GM12878 (cell line): ENCODE measurements around the gene PAX7. TPM values are rescaled to one million over a fixed set of nuclear protein-coding genes. Genes with fewer than 3 reads are reported as not detected.

Experiments used
- ATAC-seq: fragments of 200-7000 bp; cut with Tn5 transposase; 3 replicates; pipeline ENCODE4 v1.9.1; 2020; ENCODE audit warnings: mild to moderate bottlenecking, moderate library complexity
- BruUV-seq: library from RNA; stranded (reverse); fragments of 400-500 nt; replicated peaks from 2 replicates; lab custom pipeline; 2021; lab: Mats Ljungman, UMichigan
- CTCF ChIA-PET: fragments of 300-600 bp; sonication (Branson Sonifier 250); formaldehyde crosslinking; extraction: SDS; loops from one replicate; lab custom pipeline; 2021; ENCODE audit warnings: inconsistent platforms; lab: Yijun Ruan, JAX
- POLR2A ChIA-PET: fragments of 350-600 bp; formaldehyde crosslinking; extraction: SDS; loops from one replicate; lab custom pipeline; 2021; ENCODE audit warnings: inconsistent platforms; lab: Charles Lee
- RAD21 ChIA-PET: fragments of 300-600 bp; sonication (Branson Sonifier 250); formaldehyde crosslinking; loops from one replicate; lab custom pipeline; 2023; ENCODE audit warnings: antibody characterized with exemption; ENCODE audit not compliant: unreplicated experiment; lab: Charles Lee
- SMC1A ChIA-PET: fragments of 300-600 bp; sonication (Branson Sonifier 250); formaldehyde crosslinking; loops from one replicate; lab custom pipeline; 2023; ENCODE audit not compliant: unreplicated experiment, uncharacterized antibody; lab: Charles Lee
- DNase-seq: peaks from one replicate; pipeline ENCODE4 v3.0.0-alpha.2; 2011; ENCODE audit warnings: low read depth, low spot score
- FAIRE-seq: peaks from 3 replicates; lab custom pipeline; 2011; peaks lifted over from hg19 to GRCh38; lab: Jason Lieb, UNC
- H2AFZ ChIP-seq: 2 replicates; pipeline ENCODE4 v1.6.0; 2011; ENCODE audit warnings: low read depth, low read length, control low read depth; ENCODE audit not compliant: control insufficient read depth
- H3K27ac ChIP-seq: 2 replicates; pipeline ENCODE4 v1.5.1; 2011; ENCODE audit warnings: control low read depth; ENCODE audit not compliant: control insufficient read depth, insufficient read depth
- H3K27me3 ChIP-seq, 2 experiments: replicated peaks in 1 of 2; 2 replicates each; pipeline versions ENCODE4 v1.6.0 to v1.6.1; 2011; ENCODE audit warnings: low read length in 1 of 2; ENCODE audit not compliant: control insufficient read depth in 2 of 2, insufficient read depth in 2 of 2
- H3K36me3 ChIP-seq, 2 experiments: 2 replicates each; pipeline ENCODE4 v1.5.1; 2011; ENCODE audit warnings: low read length in 1 of 2; ENCODE audit not compliant: control insufficient read depth in 2 of 2, insufficient read depth in 2 of 2
- H3K4me1 ChIP-seq: 2 replicates; pipeline ENCODE4 v1.6.1; 2011; ENCODE audit warnings: mild to moderate bottlenecking, low read length, moderate library complexity, mixed read lengths; ENCODE audit not compliant: control insufficient read depth, insufficient read depth
- H3K4me2 ChIP-seq: 2 replicates; pipeline ENCODE4 v1.6.0; 2011; ENCODE audit warnings: control low read depth; ENCODE audit not compliant: control insufficient read depth, insufficient read depth
- H3K4me3 ChIP-seq: fragments of 200-600 bp; sonication (generic); 2 replicates; pipeline ENCODE4 v1.5.1; 2016
- H3K79me2 ChIP-seq: 2 replicates; pipeline ENCODE4 v1.6.0; 2011; ENCODE audit warnings: low read length; ENCODE audit not compliant: control insufficient read depth, insufficient read depth
- H3K9ac ChIP-seq: 2 replicates; pipeline ENCODE4 v1.8.0; 2011; ENCODE audit warnings: low read length, control low read depth, mixed read lengths; ENCODE audit not compliant: control insufficient read depth, insufficient read depth
- H3K9me3 ChIP-seq: replicated peaks from 3 replicates; pipeline ENCODE4 v1.5.1; 2011; ENCODE audit warnings: mild to moderate bottlenecking, low read length; ENCODE audit not compliant: control insufficient read depth, insufficient read depth
- H4K20me1 ChIP-seq: 2 replicates; pipeline ENCODE4 v1.6.0; 2011; ENCODE audit not compliant: control insufficient read depth, insufficient read depth
- ESRRA ChIP-seq: IDR thresholded peaks from 2 replicates; pipeline ENCODE4 v1.6.1; 2012; ENCODE audit warnings: mild to moderate bottlenecking, low read length, improper control_type of control experiment
- FOXM1 ChIP-seq: IDR thresholded peaks from 2 replicates; pipeline ENCODE4 v1.6.1; 2012; ENCODE audit warnings: low read depth, mild to moderate bottlenecking, inconsistent platforms, low read length, moderate library complexity
- MTA2 ChIP-seq: fragments of 450-650 bp; IDR thresholded peaks from 2 replicates; pipeline ENCODE4 v1.6.1; 2016; ENCODE audit warnings: low read depth, mild to moderate bottlenecking, moderate library complexity
- MYB ChIP-seq: fragments of 150-350 bp; IDR thresholded peaks from 2 replicates; pipeline ENCODE4 v1.6.1; 2014; ENCODE audit warnings: mild to moderate bottlenecking, low read depth, low read length, borderline replicate concordance
- NFYA ChIP-seq: IDR thresholded peaks from 2 replicates; pipeline ENCODE4 v1.6.1; 2011; ENCODE audit warnings: low read depth, mild to moderate bottlenecking, low read length, improper control_type of control experiment, borderline replicate concordance
- PRDM15 ChIP-seq: fragments of 450-650 bp; formaldehyde crosslinking; IDR thresholded peaks from 2 replicates; pipeline ENCODE4 v1.4.0; 2020; ENCODE audit warnings: mild to moderate bottlenecking, moderate library complexity
- SMARCA5 ChIP-seq: fragments of 450-650 bp; IDR thresholded peaks from 2 replicates; pipeline ENCODE4 v1.6.1; 2017; ENCODE audit warnings: mild to moderate bottlenecking
- STAT1 ChIP-seq: fragments of 450-650 bp; conservative IDR thresholded peaks from 2 replicates; pipeline ENCODE4 v1.6.1; 2014; ENCODE audit warnings: antibody characterized with exemption, mild to moderate bottlenecking
- WGBS: methylation state at CpG from one replicate; pipeline ENCODE4 v1.1.6; 2016; ENCODE audit warnings: low lambda C conversion rate; ENCODE audit not compliant: insufficient replicate concordance, insufficient coverage; ENCODE audit errors: missing lambda C conversion rate; 5-methylcytosine and 5-hydroxymethylcytosine counted together
- in situ Hi-C: fragments of 300-500 bp; cut with MboI; formaldehyde crosslinking; loops from 9 replicates; pipeline ENCODE4 v1.14.3; 2018; ENCODE audit warnings: mixed read lengths
- intact Hi-C: fragments of 100-400 bp; cut with micrococcal nuclease; formaldehyde crosslinking; loops from one replicate; pipeline ENCODE4 v1.14.2; 2022; ENCODE audit not compliant: unreplicated experiment
- polyA plus RNA-seq, 11 experiments: library from polyadenylated mRNA; depleted of rRNA in 4 of 11; unstranded in 6 of 11; stranded (reverse) in 5 of 11; fragments of >200 nt; fragmentation: Nextera tagmentation in 4 of 11; fragmentation: Illumina TruSeq in 1 of 11; extraction: Ambion mirVana in 4 of 11; extraction: Trizol in 1 of 11; gene quantifications; 1 replicate in 1 of 11; 2 replicates in 10 of 11; pipeline versions ENCODE4 v1.2.1 to v1.2.3, GENCODE V29; 2011 to 2016; ENCODE audit warnings: inconsistent platforms in 2 of 11, missing spikeins in 2 of 11, low read depth in 1 of 11
- total RNA-seq, 4 experiments: library from RNA; depleted of rRNA in 3 of 4; stranded (reverse); fragments of >200 nt in 3 of 4; fragmentation: Illumina TruSeq in 1 of 4; extraction: Trizol in 1 of 4; gene quantifications; 2 replicates each; pipeline versions ENCODE4 v1.2.1 to v1.2.3, GENCODE V29; 2013 to 2021
- TF ChIP-seq, protein P1 (sequence below): fragments of 450-650 bp; IDR thresholded peaks from 2 replicates; pipeline ENCODE4 v1.6.1; 2017; ENCODE audit warnings: mild to moderate bottlenecking, moderate library complexity

PAX7 gene
- total and polyA plus RNA-seq, 10 of the 15 experiments (the other 5 are each of a cell fraction or from before 2014, with no cell fraction given), result not detected

- ATAC-seq, result no peak
- ChIA-PET POLR2A (no interaction called here), RAD21 (no interaction called here), SMC1A (no interaction called here), CTCF (interaction anchor here (0.6 kb wide), 1 partner anchor 26 kb away, joined by 3 read pairs; no protein-coding TSS in a partner anchor)
- no peak overlapping the region for H3K4me2 ChIP-seq
- no peak for DNase-seq
- H3K4me3 ChIP-seq, result no peak overlapping the region
- H4K20me1 ChIP-seq, result no peaks in the 10 kb centered on the region
- H3K79me2 ChIP-seq, result no peaks in the 10 kb centered on the region
- FAIRE-seq, result no peak
- no peaks in the 10 kb centered on the region for H3K27me3 ChIP-seq
- WGBS, result 0% methylated on average over 2 of the region's 2 CpGs
- H3K36me3 ChIP-seq, result no peaks in the 10 kb centered on the region
- no peaks in the 10 kb centered on the region for H3K4me1 ChIP-seq
- H3K9ac ChIP-seq, result no peak overlapping the region
- H3K9me3 ChIP-seq, result no peaks in the 10 kb centered on the region; the same call in 2 of the 3 replicates
- intact Hi-C loops, result no loop called here
- in situ Hi-C loops, result no loop called here
- no peak overlapping the region for H3K27ac ChIP-seq
- no peak overlapping the region for H2AFZ ChIP-seq
- BruUV-seq, result no TSS peak
- TF ChIP-seq MYB (no peak), STAT1 (no peak), PRDM15 (CRISPR knock-in tag) (no peak), MTA2 (no peak), FOXM1 (no peak), SMARCA5 (no peak), NFYA (no peak), ESRRA (no peak)
- TF ChIP-seq, protein P1, sequence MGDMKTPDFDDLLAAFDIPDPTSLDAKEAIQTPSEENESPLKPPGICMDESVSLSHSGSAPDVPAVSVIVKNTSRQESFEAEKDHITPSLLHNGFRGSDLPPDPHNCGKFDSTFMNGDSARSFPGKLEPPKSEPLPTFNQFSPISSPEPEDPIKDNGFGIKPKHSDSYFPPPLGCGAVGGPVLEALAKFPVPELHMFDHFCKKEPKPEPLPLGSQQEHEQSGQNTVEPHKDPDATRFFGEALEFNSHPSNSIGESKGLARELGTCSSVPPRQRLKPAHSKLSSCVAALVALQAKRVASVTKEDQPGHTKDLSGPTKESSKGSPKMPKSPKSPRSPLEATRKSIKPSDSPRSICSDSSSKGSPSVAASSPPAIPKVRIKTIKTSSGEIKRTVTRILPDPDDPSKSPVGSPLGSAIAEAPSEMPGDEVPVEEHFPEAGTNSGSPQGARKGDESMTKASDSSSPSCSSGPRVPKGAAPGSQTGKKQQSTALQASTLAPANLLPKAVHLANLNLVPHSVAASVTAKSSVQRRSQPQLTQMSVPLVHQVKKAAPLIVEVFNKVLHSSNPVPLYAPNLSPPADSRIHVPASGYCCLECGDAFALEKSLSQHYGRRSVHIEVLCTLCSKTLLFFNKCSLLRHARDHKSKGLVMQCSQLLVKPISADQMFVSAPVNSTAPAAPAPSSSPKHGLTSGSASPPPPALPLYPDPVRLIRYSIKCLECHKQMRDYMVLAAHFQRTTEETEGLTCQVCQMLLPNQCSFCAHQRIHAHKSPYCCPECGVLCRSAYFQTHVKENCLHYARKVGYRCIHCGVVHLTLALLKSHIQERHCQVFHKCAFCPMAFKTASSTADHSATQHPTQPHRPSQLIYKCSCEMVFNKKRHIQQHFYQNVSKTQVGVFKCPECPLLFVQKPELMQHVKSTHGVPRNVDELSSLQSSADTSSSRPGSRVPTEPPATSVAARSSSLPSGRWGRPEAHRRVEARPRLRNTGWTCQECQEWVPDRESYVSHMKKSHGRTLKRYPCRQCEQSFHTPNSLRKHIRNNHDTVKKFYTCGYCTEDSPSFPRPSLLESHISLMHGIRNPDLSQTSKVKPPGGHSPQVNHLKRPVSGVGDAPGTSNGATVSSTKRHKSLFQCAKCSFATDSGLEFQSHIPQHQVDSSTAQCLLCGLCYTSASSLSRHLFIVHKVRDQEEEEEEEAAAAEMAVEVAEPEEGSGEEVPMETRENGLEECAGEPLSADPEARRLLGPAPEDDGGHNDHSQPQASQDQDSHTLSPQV, result no peak
- TF ChIP-seq, all 136 proteins: peak for 0
These were observed 120.0 kb downstream of the PAX7 start for GRCh38 chr1:18750600-18750999.
